HL-60/S4 treated with retinoic acid at 250 ng/mL for 4 days and 3 days (cell line): Measurements from ENCODE around the gene BMF.
"Not testable (repeated sequence)": the region's sequence is repeated elsewhere in the genome, so short reads cannot be mapped to it uniquely, and the experiment has no call there.

Experiments
- in situ Hi-C: fragments of 300-500 bp; cut with MboI; formaldehyde crosslinking; loops from 2 replicates; pipeline ENCODE4 v1.7.0; 2022; ENCODE audit warnings: low sequenced_read_pairs

BMF gene

GRCh38 chr15:40128766-40129660 lies 20.3 kb upstream of the BMF start:
- in situ Hi-C loops, result no loop called here

- in situ Hi-C loops, result no loop called here
These were observed 17.3 kb upstream of the BMF start for GRCh38 chr15:40125950-40126349.

- in situ Hi-C loops, result not testable (repeated sequence)
These were observed 16.2 kb upstream of the BMF start for GRCh38 chr15:40124807-40125285.

GRCh38 chr15:40124333-40124732 lies 15.7 kb upstream of the BMF start:
- in situ Hi-C loops, result not testable (repeated sequence)

GRCh38 chr15:40123863-40124262 lies 15.2 kb upstream of the BMF start:
- in situ Hi-C loops, result not testable (repeated sequence)

- in situ Hi-C loops, result not testable (repeated sequence)
These were observed 14.3 kb upstream of the BMF start for GRCh38 chr15:40122989-40123388.

GRCh38 chr15:40121911-40122638 lies 13.4 kb upstream of the BMF start:
- in situ Hi-C loops, result no loop called here

GRCh38 chr15:40118473-40118872 lies 9.8 kb upstream of the BMF start:
- in situ Hi-C loops, result no loop called here

- in situ Hi-C loops, result no loop called here
These were observed 7.0 kb upstream of the BMF start for GRCh38 chr15:40115670-40116093.

GRCh38 chr15:40115106-40115505 lies 6.4 kb upstream of the BMF start:
- in situ Hi-C loops, result not testable (repeated sequence)

- in situ Hi-C loops, result no loop called here
These were observed 5.5 kb upstream of the BMF start for GRCh38 chr15:40114218-40114617.

- in situ Hi-C loops, result no loop called here
These were observed 4.1 kb upstream of the BMF start for GRCh38 chr15:40112789-40113188.

- in situ Hi-C loops, result no loop called here
These were observed 3.2 kb upstream of the BMF start for GRCh38 chr15:40111888-40112287.

- in situ Hi-C loops, result no loop called here
These were observed 2.3 kb upstream of the BMF start for GRCh38 chr15:40110866-40111550.

- in situ Hi-C loops, result no loop called here
These were observed 421 bp downstream of the BMF start for GRCh38 chr15:40108061-40108854.

- in situ Hi-C loops, result no loop called here
These were observed 2.2 kb downstream of the BMF start for GRCh38 chr15:40106203-40107161.

- in situ Hi-C loops, result no loop called here
These were observed 3.0 kb downstream of the BMF start for GRCh38 chr15:40105517-40106202.

GRCh38 chr15:40104865-40105516 lies 3.7 kb downstream of the BMF start:
- in situ Hi-C loops, result no loop called here
